ENCODE results near the gene GMDS.

GRCh38 chr6:2132416-2132815 lies 113.0 kb downstream of the GMDS start:
- TF ChIP-seq EP300 (IDR thresholded peaks at IDR 0.05; ENCODE audit: low read depth in 2 of 2, low read length in 2 of 2) (no peak), EP300 (CRISPR knock-in tag; IDR thresholded peaks at IDR 0.05; ENCODE audit: borderline replicate concordance) (no peak), SKI (IDR thresholded peaks at IDR 0.05; ENCODE audit: partially characterized antibody) (no peak)
